ENCODE results near the gene ARID4B.

- peak; percentile 58 for TF ChIP-seq CTCF (IDR thresholded peaks at IDR 0.05; ENCODE audit: borderline replicate concordance, extremely low read depth, low read length, poor library complexity, severe bottlenecking)
- no peak for TF ChIP-seq EZH2 (IDR thresholded peaks at IDR 0.05; ENCODE audit: borderline replicate concordance, low read depth, low read length, severe bottlenecking)
Observed at GRCh38 chr1:235329139-235329902, 1.3 kb upstream of the ARID4B start.

Measured in DND-41 (cell line).